HG02840 (cell line): ENCODE results near the gene TXNRD2.
"Not testable (repeated sequence)": the region's sequence is repeated elsewhere in the genome, so short reads cannot be mapped to it uniquely, and the experiment has no call there.

ENCODE experiments used
- ATAC-seq: cut with Tn5 transposase; IDR thresholded peaks from one replicate; pipeline ENCODE4 v1.9.1; 2021; ENCODE audit warnings: mild to moderate bottlenecking, moderate library complexity, moderate number of reproducible peaks; ENCODE audit not compliant: unreplicated experiment, low FRiP score

Gene TXNRD2

DNA sequence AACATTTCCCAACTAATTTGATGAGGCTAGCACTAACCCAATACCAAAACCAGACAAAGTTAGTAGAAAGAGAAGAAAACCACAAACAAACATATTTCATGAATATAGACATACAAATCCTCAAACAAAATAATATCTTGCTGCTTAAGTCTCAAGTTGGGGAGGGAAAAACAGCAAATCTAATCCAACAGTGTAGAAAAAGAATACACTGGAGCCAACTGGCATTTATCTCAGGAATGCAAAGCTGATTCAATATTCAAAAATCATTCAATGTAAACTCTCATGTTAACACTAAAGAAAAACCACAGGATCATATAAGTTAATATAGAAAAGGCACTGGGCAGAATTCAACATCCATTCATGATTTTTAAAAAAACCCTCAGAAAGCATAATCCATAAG, 105.1 kb downstream of the TXNRD2 start:
- no peak for ATAC-seq

DNA sequence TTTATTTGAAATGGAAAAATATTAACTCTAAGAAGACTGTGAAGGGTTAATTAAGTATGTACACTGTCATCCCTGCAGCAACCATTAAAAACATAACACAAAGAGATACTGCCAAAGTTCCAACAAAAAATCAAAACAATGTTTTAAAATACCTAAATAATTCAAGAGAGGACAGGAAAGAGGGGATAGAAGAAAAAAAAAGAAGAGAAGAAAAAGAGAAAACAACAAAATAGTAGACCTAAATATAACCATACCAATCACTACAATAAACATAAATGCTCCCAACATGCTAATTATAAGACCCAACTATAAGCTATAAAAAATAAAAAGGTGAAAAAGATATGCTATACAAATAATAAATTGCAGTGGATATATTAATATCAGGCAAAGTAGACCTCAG, 107.0 kb downstream of the TXNRD2 start:
- no peak for ATAC-seq

DNA sequence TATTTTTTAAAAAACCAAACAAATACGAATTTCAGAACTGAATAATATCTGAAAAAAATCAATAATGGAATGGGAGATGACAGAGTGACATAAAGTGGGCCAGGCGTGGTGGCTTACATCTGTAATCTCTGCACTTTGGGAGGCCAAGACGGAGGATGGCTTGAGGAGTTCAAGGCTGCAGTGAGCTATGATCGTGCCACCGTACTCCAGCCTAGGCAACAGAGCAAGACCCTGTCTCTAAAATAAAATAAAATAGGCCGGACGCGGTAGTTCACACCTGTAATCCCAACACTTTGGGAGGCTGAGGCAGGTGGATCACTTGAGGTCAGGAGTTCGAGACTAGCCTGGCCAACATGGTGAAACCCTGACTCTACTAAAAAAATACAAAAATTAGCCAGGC, 108.3 kb downstream of the TXNRD2 start:
- ATAC-seq, result not testable (repeated sequence)

DNA sequence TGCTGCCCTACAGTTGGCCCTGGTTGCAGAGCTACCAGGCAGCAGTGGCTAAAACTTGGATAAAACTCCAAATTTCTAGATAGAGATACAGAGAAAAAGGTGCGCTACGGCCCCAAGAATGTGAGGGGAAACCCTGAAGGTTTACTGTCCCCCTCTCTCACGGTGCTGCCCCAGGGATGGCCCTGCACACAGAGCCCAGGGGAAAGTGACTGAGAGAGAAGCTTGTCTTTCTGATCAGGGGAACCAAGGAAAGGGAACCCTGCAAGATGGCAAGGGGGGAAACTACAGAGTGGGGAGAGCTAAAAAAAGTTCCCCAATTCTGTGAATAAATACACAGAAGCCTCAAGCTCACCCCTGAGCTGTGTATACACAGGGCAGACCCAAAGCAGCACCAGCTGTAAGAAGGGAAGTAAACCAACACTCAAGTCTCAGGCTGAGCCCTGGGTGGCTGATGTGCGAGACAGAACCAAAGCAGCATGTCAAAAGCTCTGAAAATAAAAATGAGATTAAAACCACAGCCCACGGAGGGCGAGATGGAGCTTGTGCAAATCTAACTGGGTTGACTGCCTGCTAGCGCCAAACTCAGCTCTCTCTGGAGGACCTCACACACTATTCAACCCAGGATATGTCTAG, 109.0 kb downstream of the TXNRD2 start:
- ATAC-seq, result no peak

DNA sequence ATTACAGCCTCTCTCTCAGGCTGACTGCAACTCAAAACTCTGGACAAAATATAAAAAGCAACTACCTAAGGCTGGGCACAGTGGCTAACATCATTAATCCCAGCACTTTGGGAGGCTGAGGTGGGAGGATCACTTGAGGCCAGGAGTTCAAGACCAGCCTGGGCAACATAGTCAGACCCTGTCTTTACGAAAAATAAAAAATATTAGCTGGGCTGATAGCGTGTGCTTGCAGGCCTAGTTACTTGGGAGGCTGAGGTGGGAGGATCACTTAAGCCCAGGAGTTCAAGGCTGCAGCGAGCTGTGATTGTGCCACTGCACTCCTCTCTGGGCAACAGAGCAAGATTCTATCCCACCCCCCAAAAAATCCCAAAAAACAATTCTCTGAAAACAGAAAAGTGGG, 109.6 kb downstream of the TXNRD2 start:
- not testable (repeated sequence) for ATAC-seq

DNA sequence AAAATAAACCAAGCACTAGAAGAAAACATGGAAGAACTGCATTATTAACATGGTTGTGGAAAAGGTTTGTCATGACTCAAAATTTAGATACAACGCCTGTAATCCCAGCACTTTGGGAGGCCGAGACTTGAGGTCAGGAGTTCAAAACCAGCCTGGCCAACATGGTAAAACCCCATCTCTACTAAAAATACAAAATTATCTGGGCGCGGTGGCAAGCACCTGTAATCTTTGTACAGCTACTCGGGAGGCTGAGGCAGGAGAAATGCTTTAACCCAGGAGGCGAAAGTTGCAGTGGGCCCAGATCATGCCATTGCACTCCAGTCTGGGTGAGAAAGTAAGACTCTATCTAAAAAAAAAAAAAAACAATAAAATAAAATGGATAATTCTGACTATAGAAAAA, 110.6 kb downstream of the TXNRD2 start:
- no peak for ATAC-seq

GRCh38 chr22:19828035-19828401, 113.6 kb downstream of the TXNRD2 start:
- ATAC-seq, result no peak

GRCh38 chr22:19827341-19828034, 114.1 kb downstream of the TXNRD2 start:
- ATAC-seq, result no peak

DNA sequence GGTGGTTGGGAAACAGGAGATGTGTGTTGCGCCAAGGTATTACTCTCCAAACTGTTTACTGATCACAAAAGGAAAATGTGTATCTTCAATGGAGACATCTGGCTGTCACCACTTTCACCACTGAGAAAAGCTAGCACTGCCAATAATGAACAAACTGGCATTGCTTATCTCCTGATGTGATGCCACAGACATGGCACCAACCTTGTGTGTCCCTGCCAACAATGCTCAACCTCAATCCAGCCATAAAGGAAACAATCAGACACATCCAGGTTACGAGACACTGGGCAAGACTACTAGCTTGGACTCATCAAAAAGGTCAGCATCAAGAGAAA, 115.0 kb downstream of the TXNRD2 start:
- ATAC-seq, result no peak

- no peak for ATAC-seq
Measured at GRCh38 chr22:19825904-19826618, 115.6 kb downstream of the TXNRD2 start.
